ENCODE data around the gene CDCA8.
"Not testable (repeated sequence)": the region's sequence is repeated elsewhere in the genome, so short reads cannot be mapped to it uniquely, and the experiment has no call there.

The CDCA8 gene

DNA sequence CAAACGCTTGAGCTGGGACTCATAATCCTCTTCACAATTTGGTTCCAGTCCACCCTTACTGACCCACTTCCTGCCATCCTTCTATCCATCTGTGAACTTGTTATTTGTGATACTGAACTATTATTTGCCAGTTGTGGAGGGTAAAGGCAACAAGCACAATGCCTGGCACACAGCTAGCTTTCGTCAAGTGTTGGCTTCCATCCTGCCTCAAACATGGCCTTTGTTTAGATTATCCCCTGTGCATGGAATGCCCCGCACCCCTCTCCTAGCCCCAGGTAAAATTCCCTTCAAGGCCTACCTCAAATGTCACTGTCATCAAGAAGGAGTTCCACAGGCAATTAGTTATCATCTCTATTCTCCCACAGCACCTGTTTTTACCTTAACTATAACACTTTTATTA is 11.4 kb upstream of the CDCA8 start:
- DNase-seq (ENCODE audit: low read depth in 1 of 2, low spot score in 1 of 2), result no peak
- in situ Hi-C loops (cut with HindIII; ENCODE audit: low pct_unique_long_range_greater_than_20kb, low sequenced_read_pairs), result no loop called here
- no peak for TF ChIP-seq JUND (IDR thresholded peaks at IDR 0.05; ENCODE audit: low read depth)

- in situ Hi-C loops (cut with HindIII; ENCODE audit: low pct_unique_long_range_greater_than_20kb, low sequenced_read_pairs), result no loop called here
- TF ChIP-seq JUND (IDR thresholded peaks at IDR 0.05; ENCODE audit: low read depth), result no peak
- peak; percentile 34 to 66 for DNase-seq (ENCODE audit: low read depth in 1 of 2, low spot score in 1 of 2)
Observed at GRCh38 chr1:37682334-37682987, 9.9 kb upstream of the CDCA8 start.

GRCh38 chr1:37684182-37684581 is 8.1 kb upstream of the CDCA8 start:
- DNase-seq (ENCODE audit: low read depth in 1 of 2, low spot score in 1 of 2); in situ Hi-C loops (cut with HindIII; ENCODE audit: low pct_unique_long_range_greater_than_20kb, low sequenced_read_pairs): not testable (repeated sequence)

- no peak for DNase-seq (ENCODE audit: low read depth in 1 of 2, low spot score in 1 of 2)
- in situ Hi-C loops (cut with HindIII; ENCODE audit: low pct_unique_long_range_greater_than_20kb, low sequenced_read_pairs), result no loop called here
- no peak for TF ChIP-seq JUND (IDR thresholded peaks at IDR 0.05; ENCODE audit: low read depth)
Observed at GRCh38 chr1:37685722-37686121, 6.6 kb upstream of the CDCA8 start.

DNA sequence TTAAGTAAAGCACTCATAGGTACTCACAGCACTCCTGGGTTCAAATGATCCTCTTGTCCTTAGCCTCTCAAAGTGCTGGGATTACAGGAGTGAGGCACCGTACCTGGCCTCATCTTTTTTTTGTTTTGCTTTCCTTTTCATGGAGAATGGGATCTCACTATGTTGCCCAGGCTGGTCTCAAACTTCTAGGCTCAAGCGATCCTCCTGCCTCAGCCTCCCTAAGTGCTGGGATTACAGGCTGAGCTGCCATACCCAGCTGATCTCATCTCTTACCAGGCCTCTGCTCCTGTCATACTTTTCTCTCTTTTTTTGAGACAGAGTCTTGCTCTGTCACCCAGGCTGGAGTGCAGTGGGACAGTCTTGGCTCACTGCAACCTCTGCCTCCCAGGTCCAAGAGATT is 4.6 kb upstream of the CDCA8 start:
- DNase-seq (ENCODE audit: low read depth in 1 of 2, low spot score in 1 of 2); in situ Hi-C loops (cut with HindIII; ENCODE audit: low pct_unique_long_range_greater_than_20kb, low sequenced_read_pairs): not testable (repeated sequence)

DNA sequence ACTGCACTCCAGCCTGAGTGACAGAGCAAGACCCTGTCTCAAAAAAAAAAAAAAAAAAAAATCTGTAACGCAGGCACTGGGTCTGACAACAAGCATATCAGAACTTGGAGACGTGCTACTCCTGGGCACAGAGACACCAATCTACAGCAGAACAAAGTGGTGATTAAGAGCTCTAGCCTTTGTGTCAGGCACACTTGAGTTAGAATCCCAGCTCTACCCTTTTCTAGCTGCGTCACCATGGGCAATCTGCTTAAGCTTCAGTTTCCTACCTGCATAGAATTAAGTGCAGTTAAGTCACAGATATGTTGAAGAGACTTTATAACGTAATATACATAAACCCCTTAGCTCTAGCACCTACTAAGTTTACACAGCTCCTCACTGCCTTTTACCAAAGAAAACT is 3.4 kb upstream of the CDCA8 start:
- DNase-seq (ENCODE audit: low read depth in 1 of 2, low spot score in 1 of 2), result no peak
- no peak for TF ChIP-seq JUND (IDR thresholded peaks at IDR 0.05; ENCODE audit: low read depth)
- in situ Hi-C loops (cut with HindIII; ENCODE audit: low pct_unique_long_range_greater_than_20kb, low sequenced_read_pairs), result no loop called here

- peak; percentile 7 to 63 for DNase-seq (ENCODE audit: low read depth in 1 of 2, low spot score in 1 of 2)
- no peak for TF ChIP-seq JUND (IDR thresholded peaks at IDR 0.05; ENCODE audit: low read depth)
- in situ Hi-C loops (cut with HindIII; ENCODE audit: low pct_unique_long_range_greater_than_20kb, low sequenced_read_pairs), result no loop called here
Observed at GRCh38 chr1:37691497-37692077, 729 bp upstream of the CDCA8 start.

- no peak for TF ChIP-seq JUND (IDR thresholded peaks at IDR 0.05; ENCODE audit: low read depth)
- peak in 1 of 2 experiments; percentile 18 for DNase-seq (ENCODE audit: low read depth in 1 of 2, low spot score in 1 of 2)
Observed at GRCh38 chr1:37692834-37693175, 489 bp downstream of the CDCA8 start.

GRCh38 chr1:37697090-37697489 is 4.8 kb downstream of the CDCA8 start:
- no peak for DNase-seq (ENCODE audit: low read depth in 1 of 2, low spot score in 1 of 2)
- no peak for TF ChIP-seq JUND (IDR thresholded peaks at IDR 0.05; ENCODE audit: low read depth)

More at GRCh38 chr1:37692834-37693175, 489 bp downstream of the CDCA8 start:
- in situ Hi-C loops (cut with HindIII; ENCODE audit: low pct_unique_long_range_greater_than_20kb, low sequenced_read_pairs), result no loop called here

DNA sequence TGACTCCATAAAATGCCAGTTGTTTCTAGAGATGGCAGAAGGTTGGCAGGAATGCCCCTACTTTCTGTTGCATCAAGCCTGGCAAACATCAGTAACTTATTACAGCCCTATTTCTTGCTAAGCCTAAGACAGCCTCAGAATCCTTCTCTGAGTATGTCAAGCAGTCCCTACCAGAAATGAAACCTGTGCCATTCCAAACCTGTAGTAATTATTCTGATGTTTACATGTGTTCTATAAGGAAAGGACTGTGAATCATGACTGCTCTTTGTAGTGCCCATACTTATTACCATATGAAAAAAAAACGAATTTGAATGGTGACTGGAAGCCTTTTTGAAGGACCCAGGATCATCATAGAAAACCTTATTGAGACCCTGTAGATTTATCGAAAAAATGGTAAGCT is 5.4 kb downstream of the CDCA8 start:
- no peak for DNase-seq (ENCODE audit: low read depth in 1 of 2, low spot score in 1 of 2)
- TF ChIP-seq JUND (IDR thresholded peaks at IDR 0.05; ENCODE audit: low read depth), result no peak
- in situ Hi-C loops (cut with HindIII; ENCODE audit: low pct_unique_long_range_greater_than_20kb, low sequenced_read_pairs), result no loop called here

More at GRCh38 chr1:37697090-37697489, 4.8 kb downstream of the CDCA8 start:
- in situ Hi-C loops (cut with HindIII; ENCODE audit: low pct_unique_long_range_greater_than_20kb, low sequenced_read_pairs), result no loop called here

DNA sequence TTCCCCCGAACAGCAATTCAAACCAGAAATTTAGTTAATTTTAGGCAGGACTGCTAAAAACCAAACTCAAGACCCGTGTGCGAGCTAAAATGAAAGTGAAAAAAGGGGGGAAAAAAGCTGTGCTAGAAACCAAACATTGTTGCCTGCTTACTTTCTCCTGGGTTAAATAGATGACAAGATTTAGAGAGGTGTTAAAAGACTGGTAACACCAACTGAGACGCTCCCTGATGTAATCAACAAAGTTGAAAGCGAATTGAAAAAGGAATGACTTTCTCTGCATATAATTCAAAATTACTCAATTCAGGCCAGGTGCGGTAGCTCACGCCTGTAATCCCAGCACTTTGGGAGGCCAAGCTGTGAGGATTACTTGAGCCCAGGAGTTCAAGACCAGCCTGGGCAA is 6.8 kb downstream of the CDCA8 start:
- no peak for DNase-seq (ENCODE audit: low read depth in 1 of 2, low spot score in 1 of 2)
- no peak for TF ChIP-seq JUND (IDR thresholded peaks at IDR 0.05; ENCODE audit: low read depth)
- in situ Hi-C loops (cut with HindIII; ENCODE audit: low pct_unique_long_range_greater_than_20kb, low sequenced_read_pairs), result no loop called here

GRCh38 chr1:37701051-37701450 is 8.7 kb downstream of the CDCA8 start:
- no peak for DNase-seq (ENCODE audit: low read depth in 1 of 2, low spot score in 1 of 2)
- TF ChIP-seq JUND (IDR thresholded peaks at IDR 0.05; ENCODE audit: low read depth), result no peak
- in situ Hi-C loops (cut with HindIII; ENCODE audit: low pct_unique_long_range_greater_than_20kb, low sequenced_read_pairs), result no loop called here

DNA sequence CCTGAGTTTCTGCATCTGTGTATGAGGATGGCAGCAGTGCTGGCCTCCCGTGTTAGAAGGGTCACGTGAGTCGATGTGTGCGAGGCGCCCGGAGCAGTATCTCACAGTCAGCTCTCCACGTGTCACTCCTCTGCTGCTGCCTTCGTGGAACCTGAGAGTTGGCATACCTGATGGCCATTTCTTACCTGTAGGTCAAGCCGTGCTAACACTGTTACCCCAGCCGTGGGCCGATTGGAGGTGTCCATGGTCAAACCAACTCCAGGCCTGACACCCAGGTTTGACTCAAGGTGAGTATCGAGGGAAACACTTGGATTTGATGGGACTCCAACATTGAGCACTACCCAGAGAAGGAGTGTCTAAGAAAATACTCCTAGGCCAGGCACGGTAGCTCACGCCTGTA is 10.7 kb downstream of the CDCA8 start:
- in situ Hi-C loops (cut with HindIII; ENCODE audit: low pct_unique_long_range_greater_than_20kb, low sequenced_read_pairs), result no loop called here
- no peak for TF ChIP-seq JUND (IDR thresholded peaks at IDR 0.05; ENCODE audit: low read depth)
- DNase-seq (ENCODE audit: low read depth in 1 of 2, low spot score in 1 of 2), result no peak

GRCh38 chr1:37704966-37705365 is 12.7 kb downstream of the CDCA8 start:
- DNase-seq (ENCODE audit: low read depth in 1 of 2, low spot score in 1 of 2), result no peak
- in situ Hi-C loops (cut with HindIII; ENCODE audit: low pct_unique_long_range_greater_than_20kb, low sequenced_read_pairs), result no loop called here
- TF ChIP-seq JUND (IDR thresholded peaks at IDR 0.05; ENCODE audit: low read depth), result no peak
